ENCODE data around the gene CAND2. TPM values are rescaled to one million over a fixed set of nuclear protein-coding genes. Genes with fewer than 3 reads are reported as not detected.
"Not testable (repeated sequence)": the region's sequence is repeated elsewhere in the genome, so short reads cannot be mapped to it uniquely, and the experiment has no call there.

Gene CAND2
- total RNA-seq, 1 experiment from 2014 or later, result 0.37 TPM

- no TSS peak for BruUV-seq (replicated peaks)
Measured at GRCh38 chr3:12842469-12842868, 46.0 kb downstream of the CAND2 start.

DNA sequence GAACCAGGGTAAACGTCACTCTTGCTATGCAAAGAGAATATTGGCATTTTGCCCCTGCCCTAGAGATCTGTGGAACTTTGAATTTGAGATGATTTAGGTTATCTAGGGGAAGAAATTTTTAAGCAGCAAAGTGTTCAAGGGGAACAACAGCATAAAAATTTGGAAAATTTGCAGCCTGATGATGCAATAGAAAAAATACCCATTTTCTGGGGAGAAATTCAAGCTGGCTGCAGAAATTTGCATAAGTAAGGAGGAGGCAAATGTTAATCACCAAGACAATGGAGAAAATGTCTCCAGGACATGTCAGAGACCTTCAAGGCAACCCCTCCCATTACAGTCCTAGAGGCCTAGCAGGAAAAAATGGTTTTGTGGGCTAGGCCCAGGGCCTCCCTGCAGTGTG is 49.3 kb downstream of the CAND2 start:
- BruUV-seq (replicated peaks), result no TSS peak
- Histone ChIP-seq H3K79me2 (ENCODE audit: low read depth) (peaks cover 6% of the 10 kb centered on the region), H4K20me1 (ENCODE audit: insufficient read depth) (no peaks in the 10 kb centered on the region), H3K9me2 (ENCODE audit: insufficient read depth) (no peaks in the 10 kb centered on the region), H3K4me3 (no peak overlapping the region), H3K4me2 (no peak overlapping the region), H2AFZ (no peak overlapping the region), H3K4me1 (replicated peaks; ENCODE audit: insufficient read depth) (peaks cover 13% of the 10 kb centered on the region), H3K27me3 (ENCODE audit: insufficient read depth, low read depth) (no peaks in the 10 kb centered on the region), H3K9me3 (ENCODE audit: insufficient read depth, low read depth) (no peaks in the 10 kb centered on the region), H3K36me3 (ENCODE audit: low read depth) (peaks cover 3% of the 10 kb centered on the region), H3K27ac (no peak overlapping the region), H3F3A (ENCODE audit: insufficient read depth, low read depth) (peaks cover 6% of the 10 kb centered on the region)
- CTCF ChIA-PET, result no interaction called here
- POLR2A ChIA-PET (ENCODE audit: unreplicated experiment), result no interaction called here
- intact Hi-C loops (cut with micrococcal nuclease; ENCODE audit: unreplicated experiment), result no loop called here
- no peak for DNase-seq
- TF ChIP-seq EZH2 (IDR thresholded peaks at IDR 0.05; ENCODE audit: low read depth) (no peak), CTCF (conservative IDR thresholded peaks at IDR 0.05) (no peak)

More at GRCh38 chr3:12842469-12842868, 46.0 kb downstream of the CAND2 start:
- ChIA-PET POLR2A (ENCODE audit: unreplicated experiment) (interaction anchor here (0.7 kb wide), 1 partner anchor 11 kb away, joined by 3 read pairs; no protein-coding TSS in a partner anchor), CTCF (no interaction called here)
- no peak overlapping the region for H3K27ac ChIP-seq
- H3K27me3 ChIP-seq (ENCODE audit: insufficient read depth, low read depth), result no peaks in the 10 kb centered on the region
- H3K79me2 ChIP-seq (ENCODE audit: low read depth), result peaks cover 39% of the 10 kb centered on the region
- H4K20me1 ChIP-seq (ENCODE audit: insufficient read depth), result peaks cover 28% of the 10 kb centered on the region
- no peak overlapping the region for H3K4me3 ChIP-seq
- peaks cover 39% of the 10 kb centered on the region for H3K4me1 ChIP-seq (replicated peaks; ENCODE audit: insufficient read depth)
- DNase-seq, result no peak
- no peak for TF ChIP-seq CTCF (conservative IDR thresholded peaks at IDR 0.05)
- no peak for TF ChIP-seq EZH2 (IDR thresholded peaks at IDR 0.05; ENCODE audit: low read depth)
- H3K36me3 ChIP-seq (ENCODE audit: low read depth), result peaks cover 36% of the 10 kb centered on the region
- no peaks in the 10 kb centered on the region for H3K9me2 ChIP-seq (ENCODE audit: insufficient read depth)
- no peak overlapping the region for H2AFZ ChIP-seq
- intact Hi-C loops (cut with micrococcal nuclease; ENCODE audit: unreplicated experiment), result loop anchor here (5.0 kb wide), 1 partner anchor 705 kb away; no protein-coding TSS in a partner anchor
- H3F3A ChIP-seq (ENCODE audit: insufficient read depth, low read depth), result peaks cover 35% of the 10 kb centered on the region
- H3K4me2 ChIP-seq, result no peak overlapping the region
- no peaks in the 10 kb centered on the region for H3K9me3 ChIP-seq (ENCODE audit: insufficient read depth, low read depth)

DNA sequence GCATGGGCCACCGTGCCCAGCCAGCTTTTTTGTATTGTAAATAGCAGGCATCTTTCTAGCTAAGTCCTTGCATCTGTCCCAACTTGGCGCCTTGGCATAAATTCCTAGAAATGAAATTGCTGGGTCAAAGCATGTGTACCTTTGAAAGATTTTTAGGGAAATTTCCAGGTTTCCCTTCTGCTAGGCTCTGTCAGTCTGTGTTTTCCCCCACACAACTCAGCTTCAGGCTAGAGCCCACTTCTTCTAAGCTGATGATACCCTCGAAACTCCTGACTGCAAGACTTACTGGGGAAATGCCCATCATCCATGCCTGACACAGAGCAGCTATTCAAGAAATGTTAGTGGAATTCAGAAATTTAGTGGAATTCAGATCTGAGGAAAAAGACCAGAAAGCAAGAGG is 55.7 kb downstream of the CAND2 start:
- POLR2A ChIA-PET (ENCODE audit: unreplicated experiment), result no interaction called here
- no peaks in the 10 kb centered on the region for H3K9me2 ChIP-seq (ENCODE audit: insufficient read depth)
- peaks cover 21% of the 10 kb centered on the region for H3F3A ChIP-seq (ENCODE audit: insufficient read depth, low read depth)
- H3K36me3 ChIP-seq (ENCODE audit: low read depth), result no peaks in the 10 kb centered on the region
- no peaks in the 10 kb centered on the region for H3K27me3 ChIP-seq (ENCODE audit: insufficient read depth, low read depth)
- no peaks in the 10 kb centered on the region for H4K20me1 ChIP-seq (ENCODE audit: insufficient read depth)
- no peaks in the 10 kb centered on the region for H3K79me2 ChIP-seq (ENCODE audit: low read depth)
- no peak for DNase-seq
- no peak overlapping the region for H3K4me2 ChIP-seq
- no TSS peak for BruUV-seq (replicated peaks)
- H3K27ac ChIP-seq, result no peak overlapping the region
- CTCF ChIA-PET, result interaction anchor here (0.6 kb wide), 1 partner anchor 34 kb away, joined by 5 read pairs; no protein-coding TSS in a partner anchor
- H3K4me1 ChIP-seq (replicated peaks; ENCODE audit: insufficient read depth), result peaks cover 22% of the 10 kb centered on the region
- H3K9me3 ChIP-seq (ENCODE audit: insufficient read depth, low read depth), result no peaks in the 10 kb centered on the region
- no peak overlapping the region for H3K4me3 ChIP-seq
- TF ChIP-seq CTCF (conservative IDR thresholded peaks at IDR 0.05), result no peak
- no peak for TF ChIP-seq EZH2 (IDR thresholded peaks at IDR 0.05; ENCODE audit: low read depth)
- H2AFZ ChIP-seq, result no peak overlapping the region
- intact Hi-C loops (cut with micrococcal nuclease; ENCODE audit: unreplicated experiment), result loop anchor here (5.0 kb wide), 1 partner anchor 600 kb away; no protein-coding TSS in a partner anchor

- Histone ChIP-seq H3K4me1 (replicated peaks; ENCODE audit: insufficient read depth) (peaks cover 22% of the 10 kb centered on the region), H3K4me2 (peak overlapping the region; percentile 59), H3F3A (ENCODE audit: insufficient read depth, low read depth) (peaks cover 21% of the 10 kb centered on the region)
- not testable (repeated sequence) for H3K4me3 ChIP-seq; H3K36me3 ChIP-seq (ENCODE audit: low read depth); H4K20me1 ChIP-seq (ENCODE audit: insufficient read depth); BruUV-seq (replicated peaks); H3K79me2 ChIP-seq (ENCODE audit: low read depth); DNase-seq; H3K9me3 ChIP-seq (ENCODE audit: insufficient read depth, low read depth); H3K27me3 ChIP-seq (ENCODE audit: insufficient read depth, low read depth); H2AFZ ChIP-seq; H3K9me2 ChIP-seq (ENCODE audit: insufficient read depth); H3K27ac ChIP-seq
- ChIA-PET POLR2A (ENCODE audit: unreplicated experiment) (interaction anchor here (0.6 kb wide), 1 partner anchor 12 kb away, joined by 3 read pairs; no protein-coding TSS in a partner anchor), CTCF (interaction anchor here (0.6 kb wide), 1 partner anchor 37 kb away, joined by 3 read pairs; no protein-coding TSS in a partner anchor)
- intact Hi-C loops (cut with micrococcal nuclease; ENCODE audit: unreplicated experiment), result loop anchor here (5.0 kb wide), 1 partner anchor 598 kb away; no protein-coding TSS in a partner anchor
Measured at GRCh38 chr3:12853847-12854246, 57.4 kb downstream of the CAND2 start.

All from PC-9 (cell line).